ENCODE data around the gene RBM15. TPM values are rescaled to one million over a fixed set of nuclear protein-coding genes. Genes with fewer than 3 reads are reported as not detected.

The RBM15 gene
- total RNA-seq, 1 donor from 2014 or later, result 20.4 TPM

DNA sequence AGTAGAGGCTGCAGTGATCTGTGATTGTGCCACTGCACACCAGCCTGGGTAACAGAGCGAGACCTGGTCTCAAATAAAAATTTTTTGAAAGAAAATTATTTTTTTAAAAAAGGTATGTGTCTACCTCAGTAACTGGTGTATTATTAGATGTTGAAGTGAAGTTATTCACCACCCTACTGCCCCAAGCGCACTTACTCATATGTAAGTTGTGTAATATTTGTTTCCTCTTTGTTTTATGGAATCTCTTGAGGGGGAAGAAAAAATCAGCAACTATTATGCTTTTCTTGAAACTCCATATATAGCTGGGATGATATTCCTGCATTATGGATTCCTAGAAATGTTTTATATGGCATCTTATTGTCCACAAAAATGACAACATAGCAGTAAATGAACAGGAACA is 21.3 kb downstream of the RBM15 start:
- H3K27ac Mint-ChIP-seq (ENCODE audit: unreplicated experiment), result no peak overlapping the region

DNA sequence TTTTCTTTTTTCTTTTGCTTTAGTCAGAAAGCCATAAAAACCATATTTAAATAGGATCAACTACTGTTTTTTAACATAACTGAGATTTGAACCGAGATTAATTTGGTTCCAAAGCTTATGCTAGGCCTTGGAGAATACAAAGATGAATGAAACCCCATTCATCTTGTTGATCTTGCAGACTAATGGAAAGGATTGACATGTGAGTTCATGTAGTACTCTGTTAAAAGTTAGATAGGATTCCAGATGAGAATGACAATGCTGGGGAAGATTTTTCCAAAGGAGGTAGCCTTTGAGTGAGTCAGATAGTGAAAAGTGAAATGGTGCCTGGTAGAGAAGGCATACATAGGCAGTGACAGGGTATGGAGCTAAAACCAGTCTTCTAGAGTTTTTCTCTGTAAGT is 22.7 kb downstream of the RBM15 start:
- Mint-ChIP-seq H3K36me3 (ENCODE audit: low read depth, unreplicated experiment) (peaks cover 3% of the 10 kb centered on the region), H3K4me3 (ENCODE audit: unreplicated experiment) (no peak overlapping the region), H3K4me1 (ENCODE audit: low read depth, unreplicated experiment) (no peaks in the 10 kb centered on the region), H3K27ac (ENCODE audit: unreplicated experiment) (no peak overlapping the region), H3K27me3 (ENCODE audit: low read depth, unreplicated experiment) (no peaks in the 10 kb centered on the region), H3K9me3 (ENCODE audit: unreplicated experiment) (no peaks in the 10 kb centered on the region)
- no peak overlapping the region for H2AFZ ChIP-seq (ENCODE audit: low read depth, low read length)
- peaks cover 11% of the 10 kb centered on the region for H4K20me1 ChIP-seq (ENCODE audit: insufficient read depth, low read length)
- no peaks in the 10 kb centered on the region for H3K27me3 ChIP-seq (ENCODE audit: insufficient read depth, low read length)
- no peak overlapping the region for H3K4me3 ChIP-seq (ENCODE audit: insufficient read depth, low read depth, low read length)
- TF ChIP-seq EZH2 (IDR thresholded peaks at IDR 0.05; ENCODE audit: insufficient read depth, low read length), result no peak
- TF ChIP-seq, protein P1, sequence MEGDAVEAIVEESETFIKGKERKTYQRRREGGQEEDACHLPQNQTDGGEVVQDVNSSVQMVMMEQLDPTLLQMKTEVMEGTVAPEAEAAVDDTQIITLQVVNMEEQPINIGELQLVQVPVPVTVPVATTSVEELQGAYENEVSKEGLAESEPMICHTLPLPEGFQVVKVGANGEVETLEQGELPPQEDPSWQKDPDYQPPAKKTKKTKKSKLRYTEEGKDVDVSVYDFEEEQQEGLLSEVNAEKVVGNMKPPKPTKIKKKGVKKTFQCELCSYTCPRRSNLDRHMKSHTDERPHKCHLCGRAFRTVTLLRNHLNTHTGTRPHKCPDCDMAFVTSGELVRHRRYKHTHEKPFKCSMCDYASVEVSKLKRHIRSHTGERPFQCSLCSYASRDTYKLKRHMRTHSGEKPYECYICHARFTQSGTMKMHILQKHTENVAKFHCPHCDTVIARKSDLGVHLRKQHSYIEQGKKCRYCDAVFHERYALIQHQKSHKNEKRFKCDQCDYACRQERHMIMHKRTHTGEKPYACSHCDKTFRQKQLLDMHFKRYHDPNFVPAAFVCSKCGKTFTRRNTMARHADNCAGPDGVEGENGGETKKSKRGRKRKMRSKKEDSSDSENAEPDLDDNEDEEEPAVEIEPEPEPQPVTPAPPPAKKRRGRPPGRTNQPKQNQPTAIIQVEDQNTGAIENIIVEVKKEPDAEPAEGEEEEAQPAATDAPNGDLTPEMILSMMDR (IDR thresholded peaks at IDR 0.05; ENCODE audit: insufficient read depth, low read depth, low read length), result no peak
- H3K27ac ChIP-seq (ENCODE audit: low read depth, low read length), result no peak overlapping the region
- no peaks in the 10 kb centered on the region for H3K9me3 ChIP-seq (ENCODE audit: insufficient read depth, low read depth, low read length)
- no peak overlapping the region for H3K9ac ChIP-seq (ENCODE audit: low read length)
- DNase-seq (ENCODE audit: low read depth) (no peak), FAIRE-seq (no peak)
- peaks cover 64% of the 10 kb centered on the region for H3K79me2 ChIP-seq (ENCODE audit: insufficient read depth, low read length)
- H3K4me1 ChIP-seq (ENCODE audit: insufficient read depth, low read length), result no peaks in the 10 kb centered on the region
- H3K4me2 ChIP-seq (ENCODE audit: low read length), result no peak overlapping the region
- H3K36me3 ChIP-seq (ENCODE audit: insufficient read depth, low read length), result peaks cover 11% of the 10 kb centered on the region

More for the DNA sequence above, 21.3 kb downstream of the RBM15 start:
- TF ChIP-seq, protein P1 (IDR thresholded peaks at IDR 0.05; ENCODE audit: insufficient read depth, low read depth, low read length), result no peak
- no peak for TF ChIP-seq EZH2 (IDR thresholded peaks at IDR 0.05; ENCODE audit: insufficient read depth, low read length)
- Histone ChIP-seq H4K20me1 (ENCODE audit: insufficient read depth, low read length) (peaks cover 16% of the 10 kb centered on the region), H3K4me3 (ENCODE audit: insufficient read depth, low read depth, low read length) (no peak overlapping the region), H3K9ac (ENCODE audit: low read length) (no peak overlapping the region), H3K27me3 (ENCODE audit: insufficient read depth, low read length) (no peaks in the 10 kb centered on the region), H3K36me3 (ENCODE audit: insufficient read depth, low read length) (peaks cover 12% of the 10 kb centered on the region), H3K79me2 (ENCODE audit: insufficient read depth, low read length) (peaks cover 73% of the 10 kb centered on the region), H3K27ac (ENCODE audit: low read depth, low read length) (no peak overlapping the region), H3K4me1 (ENCODE audit: insufficient read depth, low read length) (no peaks in the 10 kb centered on the region), H3K9me3 (ENCODE audit: insufficient read depth, low read depth, low read length) (no peaks in the 10 kb centered on the region), H2AFZ (ENCODE audit: low read depth, low read length) (no peak overlapping the region), H3K4me2 (ENCODE audit: low read length) (no peak overlapping the region)
- H3K9me3 Mint-ChIP-seq (ENCODE audit: unreplicated experiment), result no peaks in the 10 kb centered on the region
- DNase-seq (ENCODE audit: low read depth), result no peak
- no peak for FAIRE-seq
- no peak overlapping the region for H3K4me3 Mint-ChIP-seq (ENCODE audit: unreplicated experiment)
- H3K36me3 Mint-ChIP-seq (ENCODE audit: low read depth, unreplicated experiment), result peaks cover 3% of the 10 kb centered on the region
- peaks cover 4% of the 10 kb centered on the region for H3K4me1 Mint-ChIP-seq (ENCODE audit: low read depth, unreplicated experiment)
- no peaks in the 10 kb centered on the region for H3K27me3 Mint-ChIP-seq (ENCODE audit: low read depth, unreplicated experiment)

DNA sequence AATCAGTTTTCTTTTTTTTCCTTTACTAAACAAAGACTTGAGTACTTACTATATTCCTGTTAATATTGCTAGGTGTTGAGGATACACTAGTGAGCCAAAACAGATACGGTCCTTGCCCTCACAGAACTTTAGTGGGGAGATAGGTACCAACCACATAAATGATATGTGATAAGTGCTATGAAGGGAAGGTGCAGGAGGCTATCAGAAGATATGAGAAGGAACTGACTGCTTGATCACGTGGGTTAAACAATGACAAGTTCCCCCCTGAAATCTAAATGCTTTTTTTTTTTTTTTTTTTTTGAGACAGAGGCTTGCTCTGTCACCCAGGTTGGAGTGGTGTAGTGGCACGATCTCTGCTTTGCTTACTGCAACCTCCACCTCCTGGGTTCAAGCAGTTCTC is 25.0 kb downstream of the RBM15 start:
- Histone ChIP-seq H4K20me1 (ENCODE audit: insufficient read depth, low read length) (peaks cover 11% of the 10 kb centered on the region), H3K4me3 (ENCODE audit: insufficient read depth, low read depth, low read length) (no peak overlapping the region), H3K9ac (ENCODE audit: low read length) (no peak overlapping the region), H3K27ac (ENCODE audit: low read depth, low read length) (no peak overlapping the region), H3K4me1 (ENCODE audit: insufficient read depth, low read length) (no peaks in the 10 kb centered on the region), H3K27me3 (ENCODE audit: insufficient read depth, low read length) (no peaks in the 10 kb centered on the region), H3K4me2 (ENCODE audit: low read length) (no peak overlapping the region), H2AFZ (ENCODE audit: low read depth, low read length) (no peak overlapping the region), H3K9me3 (ENCODE audit: insufficient read depth, low read depth, low read length) (no peaks in the 10 kb centered on the region), H3K79me2 (ENCODE audit: insufficient read depth, low read length) (peaks cover 51% of the 10 kb centered on the region), H3K36me3 (ENCODE audit: insufficient read depth, low read length) (peaks cover 11% of the 10 kb centered on the region)
- FAIRE-seq (no peak), DNase-seq (ENCODE audit: low read depth) (no peak)
- Mint-ChIP-seq H3K36me3 (ENCODE audit: low read depth, unreplicated experiment) (peaks cover 3% of the 10 kb centered on the region), H3K4me1 (ENCODE audit: low read depth, unreplicated experiment) (no peaks in the 10 kb centered on the region), H3K27ac (ENCODE audit: unreplicated experiment) (no peak overlapping the region), H3K9me3 (ENCODE audit: unreplicated experiment) (no peaks in the 10 kb centered on the region), H3K27me3 (ENCODE audit: low read depth, unreplicated experiment) (no peaks in the 10 kb centered on the region), H3K4me3 (ENCODE audit: unreplicated experiment) (no peak overlapping the region)
- TF ChIP-seq, protein P1 (IDR thresholded peaks at IDR 0.05; ENCODE audit: insufficient read depth, low read depth, low read length), result no peak
- no peak for TF ChIP-seq EZH2 (IDR thresholded peaks at IDR 0.05; ENCODE audit: insufficient read depth, low read length)
